IPS-18a (cell line): ENCODE data around the gene GPR25.

Experiments used
- H3K27ac ChIP-seq: one replicate; pipeline ENCODE4 v1.5.1; 2013; ENCODE audit warnings: low read length
- H3K27me3 ChIP-seq: one replicate; pipeline ENCODE4 v1.6.1; 2013; ENCODE audit warnings: mild to moderate bottlenecking, low read length; ENCODE audit not compliant: control insufficient read depth, insufficient read depth
- H3K36me3 ChIP-seq: one replicate; pipeline ENCODE4 v1.6.1; 2013; ENCODE audit warnings: low read depth, low read length; ENCODE audit not compliant: control insufficient read depth
- H3K4me1 ChIP-seq: one replicate; pipeline ENCODE4 v1.6.1; 2013; ENCODE audit warnings: low read depth, low read length; ENCODE audit not compliant: control insufficient read depth
- H3K4me3 ChIP-seq: one replicate; pipeline ENCODE4 v1.5.1; 2013; ENCODE audit warnings: low read length
- H3K9ac ChIP-seq: one replicate; pipeline ENCODE4 v1.6.1; 2013; ENCODE audit warnings: mild to moderate bottlenecking, low read length, moderate library complexity
- H3K9me3 ChIP-seq: one replicate; pipeline ENCODE4 v1.6.1; 2013; ENCODE audit warnings: low read depth, low read length; ENCODE audit not compliant: control insufficient read depth

GPR25 gene

GRCh38 chr1:200919386-200919785 is 46.6 kb downstream of the GPR25 start:
- Histone ChIP-seq H3K36me3 (no peaks in the 10 kb centered on the region), H3K4me3 (no peak overlapping the region), H3K9ac (no peak overlapping the region), H3K27ac (no peak overlapping the region), H3K4me1 (peaks cover 4% of the 10 kb centered on the region), H3K27me3 (no peaks in the 10 kb centered on the region), H3K9me3 (no peaks in the 10 kb centered on the region)

GRCh38 chr1:200921571-200922110 is 48.9 kb downstream of the GPR25 start:
- Histone ChIP-seq H3K9ac (no peak overlapping the region), H3K36me3 (no peaks in the 10 kb centered on the region), H3K4me1 (peaks cover 4% of the 10 kb centered on the region), H3K27ac (no peak overlapping the region), H3K4me3 (no peak overlapping the region), H3K9me3 (no peaks in the 10 kb centered on the region), H3K27me3 (no peaks in the 10 kb centered on the region)

GRCh38 chr1:200922406-200922805 is 49.6 kb downstream of the GPR25 start:
- H3K9ac ChIP-seq = no peak overlapping the region
- H3K27ac ChIP-seq = no peak overlapping the region
- H3K4me1 ChIP-seq = peaks cover 4% of the 10 kb centered on the region
- H3K36me3 ChIP-seq = no peaks in the 10 kb centered on the region
- H3K4me3 ChIP-seq = no peak overlapping the region
- no peaks in the 10 kb centered on the region for H3K9me3 ChIP-seq
- no peaks in the 10 kb centered on the region for H3K27me3 ChIP-seq

- no peaks in the 10 kb centered on the region for H3K27me3 ChIP-seq
- peaks cover 4% of the 10 kb centered on the region for H3K4me1 ChIP-seq
- no peak overlapping the region for H3K27ac ChIP-seq
- H3K36me3 ChIP-seq = no peaks in the 10 kb centered on the region
- H3K9ac ChIP-seq = no peak overlapping the region
- H3K9me3 ChIP-seq = no peaks in the 10 kb centered on the region
- no peak overlapping the region for H3K4me3 ChIP-seq
Observed at GRCh38 chr1:200923601-200924000, 50.8 kb downstream of the GPR25 start.
